Stimulated activated CD8-positive, alpha-beta memory T cell treated with anti-CD3 and anti-CD28 coated beads, Interleukin-2, amount 100 ng/mL, for 48 hours (primary cell): ENCODE data around the gene SNX19.
A peak's percentile ranks its signal among the peaks of the same experiment; 100 is the strongest.
"Not testable (repeated sequence)": the region's sequence is repeated elsewhere in the genome, so short reads cannot be mapped to it uniquely, and the experiment has no call there.

Experiments
- DNase-seq, 2 donors: peaks; one replicate each; pipeline ENCODE4 v3.0.0-alpha.2; 2020; ENCODE audit warnings: low read depth in 2 of 2

Gene SNX19

GRCh38 chr11:130873761-130874160 lies 42.5 kb downstream of the SNX19 start:
- no peak for DNase-seq

- DNase-seq: no peak
Observed at GRCh38 chr11:130872981-130873380, 43.3 kb downstream of the SNX19 start.

GRCh38 chr11:130872513-130872912 lies 43.8 kb downstream of the SNX19 start:
- no peak for DNase-seq

- no peak for DNase-seq
Observed at GRCh38 chr11:130872102-130872501, 44.2 kb downstream of the SNX19 start.

GRCh38 chr11:130871616-130872015 lies 44.7 kb downstream of the SNX19 start:
- no peak for DNase-seq

DNA sequence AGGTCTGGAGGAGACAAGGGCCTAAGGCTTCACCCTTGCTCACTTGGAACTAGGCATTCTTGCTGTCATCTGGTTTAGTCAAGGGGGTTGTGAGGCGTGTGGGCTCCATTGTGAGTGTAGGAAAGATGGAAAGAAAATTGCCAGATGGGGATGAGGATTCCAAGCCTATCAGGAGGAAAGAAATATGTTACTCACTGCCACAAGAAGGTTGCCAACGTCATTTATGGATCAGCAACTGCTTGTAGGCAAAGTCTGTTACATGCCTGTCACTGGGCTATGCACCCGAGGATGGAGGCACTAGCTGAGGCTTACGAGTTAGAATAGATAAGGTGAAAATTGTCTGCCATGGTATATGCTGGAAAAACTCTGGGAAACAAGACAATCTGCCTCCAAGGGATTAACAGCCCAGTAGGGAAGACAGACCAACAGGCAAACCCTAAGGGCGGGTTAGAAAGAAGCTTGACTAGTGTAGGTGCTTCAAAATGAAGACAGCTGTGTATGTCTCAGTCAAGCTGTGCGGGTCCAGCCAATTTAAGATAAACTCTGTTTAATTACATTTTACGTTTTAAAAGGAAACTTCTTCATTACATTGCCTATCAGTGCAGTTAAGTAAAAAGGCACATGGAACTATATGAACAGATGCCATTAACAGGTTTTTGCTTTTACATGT lies 47.4 kb downstream of the SNX19 start:
- no peak for DNase-seq

GRCh38 chr11:130868086-130868710 lies 48.1 kb downstream of the SNX19 start:
- no peak for DNase-seq

GRCh38 chr11:130866831-130867230 lies 49.4 kb downstream of the SNX19 start:
- DNase-seq: no peak

- no peak for DNase-seq
Observed at GRCh38 chr11:130865774-130866114, 50.5 kb downstream of the SNX19 start.

GRCh38 chr11:130865091-130865773 lies 51.0 kb downstream of the SNX19 start:
- DNase-seq: no peak

- peak; percentile 77 for DNase-seq
Observed at GRCh38 chr11:130861902-130862860, 54.1 kb downstream of the SNX19 start.

GRCh38 chr11:130861283-130861682 lies 55.0 kb downstream of the SNX19 start:
- DNase-seq: no peak

DNA sequence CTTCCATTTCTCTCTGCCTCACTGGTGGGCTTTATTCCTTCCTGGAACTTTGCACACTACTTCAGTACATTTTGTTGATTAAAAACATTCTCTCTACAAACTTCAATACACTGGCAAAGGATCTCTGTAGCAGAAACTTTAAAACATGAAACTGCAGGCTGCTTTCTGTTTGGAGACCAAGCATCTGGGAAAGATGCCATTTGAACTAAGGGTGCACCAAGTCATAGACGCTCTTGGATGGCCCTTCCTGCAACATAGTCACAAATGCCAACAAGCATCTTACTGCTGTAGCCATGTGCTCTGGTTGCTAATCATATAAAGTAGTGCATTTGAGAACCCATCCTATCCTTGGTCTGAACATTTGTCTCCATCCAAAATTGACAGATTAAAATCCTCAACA lies 56.4 kb downstream of the SNX19 start:
- DNase-seq: no peak

DNA sequence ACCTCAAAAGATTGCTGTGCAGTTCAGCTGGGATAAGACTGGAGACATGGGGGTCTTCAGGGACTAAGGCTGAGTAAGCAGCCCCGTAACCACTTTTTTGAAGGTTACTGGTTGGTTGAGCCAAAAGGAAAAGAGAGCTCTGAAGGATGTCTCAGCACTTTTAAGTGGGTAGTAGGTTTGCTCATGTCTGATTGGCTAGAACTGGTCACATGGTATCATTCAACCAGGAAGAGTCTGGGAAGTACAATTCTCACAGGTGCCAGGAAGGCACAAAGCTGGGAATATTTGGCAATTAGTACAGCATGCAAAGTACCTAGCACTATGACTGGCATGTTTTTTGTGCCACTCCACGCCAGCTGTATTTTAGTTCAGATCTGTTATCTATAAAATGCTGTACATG lies 58.1 kb downstream of the SNX19 start:
- DNase-seq: no peak

GRCh38 chr11:130855707-130856106 lies 60.6 kb downstream of the SNX19 start:
- DNase-seq: not testable (repeated sequence)

- no peak for DNase-seq
Observed at GRCh38 chr11:130854483-130854882, 61.8 kb downstream of the SNX19 start.

DNA sequence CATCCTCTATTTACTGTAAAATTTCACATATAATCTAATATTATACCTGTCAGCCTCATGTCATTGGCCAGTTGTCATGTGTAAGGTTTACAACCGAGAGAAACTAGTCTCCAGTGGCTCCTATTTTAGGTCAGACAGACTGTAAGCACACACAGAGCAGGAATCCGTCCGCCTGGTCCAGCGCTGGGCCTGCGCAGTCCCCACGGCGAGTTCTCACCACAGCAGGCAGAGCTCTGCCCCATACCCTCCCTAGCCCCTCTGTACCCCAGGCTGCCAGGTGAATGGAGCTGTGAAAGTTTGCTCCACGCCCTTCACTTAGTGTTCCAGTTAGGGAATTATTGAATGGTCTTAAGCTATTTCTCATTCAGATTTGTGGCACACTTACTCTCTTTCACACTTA lies 63.7 kb downstream of the SNX19 start:
- no peak for DNase-seq

DNA sequence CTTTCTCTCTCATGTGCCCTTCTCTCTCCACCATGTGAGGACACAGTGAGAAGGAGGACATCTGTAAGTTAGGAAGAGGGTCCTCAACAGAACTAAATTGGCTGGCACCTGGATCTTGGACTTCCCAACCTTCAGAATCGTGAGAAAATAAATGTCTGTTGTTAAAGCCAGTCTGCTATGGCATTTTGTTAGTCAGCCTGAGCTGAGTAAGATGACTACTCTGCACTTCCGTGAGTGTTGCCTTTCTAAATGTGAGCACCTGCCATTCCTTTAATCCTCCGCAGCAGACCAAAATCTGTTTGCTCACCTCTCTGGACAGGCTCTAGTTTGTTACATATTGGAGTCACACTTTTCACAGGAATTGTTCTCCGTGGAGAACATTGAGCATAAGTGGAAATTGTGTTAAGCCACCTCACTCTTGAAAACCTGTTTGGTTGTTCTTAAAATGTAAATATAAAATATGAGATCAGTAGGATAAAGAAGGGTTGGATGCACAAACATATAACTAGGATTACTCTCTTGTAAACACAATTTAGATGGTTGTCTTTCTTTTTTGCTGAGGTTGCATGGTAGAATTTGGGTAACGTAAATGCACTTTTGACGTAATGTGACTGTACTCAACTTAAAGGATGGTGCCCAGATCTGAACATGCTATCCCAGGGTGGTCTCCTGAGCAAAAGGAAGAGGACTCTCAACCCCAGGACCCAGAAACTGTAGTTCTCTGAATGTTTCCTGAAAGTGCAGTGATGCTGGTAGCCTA lies 65.9 kb downstream of the SNX19 start:
- DNase-seq: no peak

GRCh38 chr11:130849215-130849568 lies 67.1 kb downstream of the SNX19 start:
- no peak for DNase-seq

DNA sequence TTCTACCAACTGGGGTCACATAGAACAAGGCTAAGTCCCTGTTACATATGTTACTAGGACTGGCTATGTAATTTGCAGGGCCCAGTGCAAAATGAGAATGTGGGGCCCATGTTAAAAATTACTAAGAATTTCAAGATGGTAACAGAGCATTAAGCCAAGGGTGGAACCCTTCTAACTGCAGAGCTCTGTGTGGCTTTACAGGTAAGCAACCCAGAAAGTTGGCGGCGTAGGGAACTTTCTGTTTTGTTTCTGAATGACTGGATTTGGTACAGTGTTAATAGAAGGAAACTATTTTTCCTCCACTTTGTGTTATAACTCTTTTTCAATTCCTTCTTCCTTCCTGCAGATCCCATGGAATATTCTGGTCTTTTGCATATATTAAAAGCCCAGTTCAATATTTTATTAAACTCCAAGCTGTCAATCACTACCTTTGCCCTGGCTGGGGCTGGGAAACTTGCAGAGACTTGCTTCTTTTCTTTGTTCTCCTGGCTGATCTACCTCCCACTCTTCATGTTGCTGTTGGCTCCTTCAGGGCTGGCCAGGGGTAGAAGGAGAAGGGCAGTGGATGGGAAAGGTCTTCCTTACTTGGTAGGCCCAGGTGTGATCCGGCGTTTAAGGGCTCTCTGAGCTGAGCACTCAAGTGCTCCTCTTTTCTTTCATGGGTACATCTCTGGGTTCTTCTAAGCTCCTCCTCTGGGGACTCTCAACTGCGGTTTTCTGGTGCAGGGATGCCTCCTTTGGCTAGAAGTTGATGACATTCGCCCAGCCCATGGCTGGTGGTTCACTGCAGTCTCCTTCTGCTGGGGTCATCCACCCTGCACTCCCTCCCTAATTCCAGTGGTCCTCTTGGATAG lies 67.7 kb downstream of the SNX19 start:
- DNase-seq: no peak

DNA sequence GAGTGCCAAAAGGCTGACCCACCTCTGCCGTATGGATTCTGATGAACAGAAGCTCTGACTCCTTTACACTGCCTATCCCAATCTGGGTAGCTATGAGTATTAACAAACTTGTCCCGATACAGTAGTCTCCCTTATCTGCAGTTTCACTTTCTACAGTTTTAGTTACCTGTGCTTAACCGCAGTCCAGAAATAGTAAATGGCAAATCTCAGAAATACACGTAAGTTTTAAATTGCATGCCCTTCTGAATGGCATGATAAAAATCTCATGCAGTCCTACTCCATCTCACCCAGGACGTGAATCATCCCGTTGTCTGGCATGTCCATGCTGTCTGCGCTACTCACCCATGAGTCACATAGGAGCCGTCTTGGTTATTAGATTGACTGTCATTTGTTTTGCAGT lies 68.8 kb downstream of the SNX19 start:
- no peak for DNase-seq
